ENCODE results near the gene CASP3. TPM values are rescaled to one million over a fixed set of nuclear protein-coding genes. Genes with fewer than 3 reads are reported as not detected.

The CASP3 gene
- 59.9 and 65.3 TPM in 2 replicates for total RNA-seq

DNA sequence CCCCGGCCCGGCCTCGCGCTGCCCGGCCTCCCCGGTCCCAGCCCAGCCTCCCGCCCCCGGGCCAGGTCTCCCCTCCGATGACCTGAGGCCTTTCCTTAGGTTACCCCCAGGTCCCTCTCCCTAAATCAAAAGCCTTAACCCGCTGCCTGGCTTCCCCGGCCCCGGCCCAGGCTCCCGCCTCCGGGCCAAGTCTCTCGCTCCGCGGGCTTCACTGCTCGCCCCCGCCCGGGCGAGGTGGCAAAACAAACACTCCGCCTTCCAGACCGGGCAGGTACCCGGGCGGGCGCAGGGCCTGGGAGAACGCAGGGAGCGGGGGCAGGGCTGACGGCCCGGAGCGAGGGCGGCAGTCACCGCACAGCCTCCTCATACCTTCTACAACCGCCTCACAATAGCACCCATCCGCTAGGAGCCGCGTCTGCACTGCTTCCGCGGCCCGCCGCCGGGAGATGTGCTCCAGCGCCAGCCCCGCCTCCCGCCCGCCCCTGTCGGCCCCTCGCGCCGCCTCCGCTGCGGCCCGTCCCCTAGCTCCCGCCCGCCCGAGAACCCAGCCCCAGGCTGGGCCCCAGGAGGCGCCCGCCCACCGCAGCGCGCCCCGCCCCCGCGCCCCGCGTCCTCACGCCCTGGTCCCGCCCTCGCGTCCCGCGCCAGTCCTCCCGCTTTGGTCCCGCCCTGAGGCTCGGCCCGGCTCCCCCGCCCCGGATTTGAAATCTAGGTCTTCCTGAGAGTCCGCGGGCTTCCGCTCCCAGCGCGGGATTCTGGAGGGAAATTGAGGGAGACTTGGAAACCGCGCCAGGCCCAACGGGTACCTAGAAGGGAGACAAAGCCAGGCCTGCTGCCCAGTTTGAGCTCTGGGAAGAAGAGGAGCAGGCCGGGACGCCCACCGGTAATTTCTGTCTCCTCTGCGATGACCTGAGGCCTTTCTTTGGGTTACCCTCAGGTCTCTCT is at the start of gene CASP3, which contains the start of gene PRIMPOL:
Gene CASP3, minus strand, starts transcription at position 422 of the 945 bp plus-strand sequence. CDS start 10,994 bp downstream, outside the sequence.
Gene PRIMPOL, plus strand, starts transcription at position 713 of the 945 bp plus-strand sequence. CDS start 7,403 bp downstream, outside the sequence.
- DNase-seq, result peak; percentile 96

DNA sequence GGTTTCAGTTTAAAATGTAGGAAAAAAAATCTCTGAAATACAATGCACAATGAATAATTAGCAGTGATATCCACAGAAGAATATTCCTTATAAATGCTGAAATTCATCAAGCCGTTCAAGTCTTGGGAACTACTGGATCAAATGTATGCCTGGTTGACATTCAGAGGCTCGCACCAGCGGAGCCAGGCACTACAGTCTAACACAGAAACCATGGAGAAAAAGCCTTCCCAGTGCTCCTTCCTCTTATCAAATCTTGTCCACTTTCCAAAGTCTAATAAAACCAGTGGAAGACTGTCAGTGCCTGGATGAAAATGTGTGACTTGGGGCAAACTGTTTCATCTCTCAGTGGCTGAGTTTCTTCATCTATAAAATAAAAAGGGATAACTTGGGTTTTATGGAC is 48.7 kb upstream of the CASP3 start:
- no peak for DNase-seq

DNA sequence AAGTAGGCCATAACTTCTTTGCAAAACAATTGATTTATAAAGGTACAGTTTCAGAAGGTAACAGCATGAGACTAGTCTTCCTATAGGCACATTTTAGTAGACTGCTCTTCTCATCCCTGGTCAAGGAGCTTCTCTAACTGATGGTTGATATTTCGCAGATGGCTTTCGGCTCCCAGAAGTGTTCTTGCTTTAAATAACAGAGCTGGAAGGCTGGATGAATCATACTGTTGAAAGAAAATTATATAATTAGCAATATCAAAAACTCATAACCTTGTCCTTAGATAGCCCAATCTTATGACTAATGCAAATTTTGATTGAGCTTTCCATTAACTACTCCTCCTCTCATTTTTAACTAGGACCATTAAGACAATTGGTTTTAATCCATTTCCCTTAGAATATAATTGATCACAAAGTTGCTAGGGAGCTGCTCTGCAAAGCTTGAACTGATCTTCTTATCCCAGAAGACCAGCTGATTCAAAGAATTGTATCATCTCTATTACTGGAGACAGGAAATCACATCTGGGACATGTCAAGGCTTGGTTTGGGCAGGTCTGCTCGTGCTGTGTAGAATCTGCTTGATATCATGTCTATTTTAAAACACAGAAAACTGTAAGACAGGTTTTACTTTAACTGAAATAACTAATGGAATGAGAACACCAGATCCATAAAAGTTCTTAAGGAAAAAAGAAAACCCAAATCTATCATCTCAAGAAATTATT is 46.1 kb upstream of the CASP3 start:
- DNase-seq, result no peak

DNA sequence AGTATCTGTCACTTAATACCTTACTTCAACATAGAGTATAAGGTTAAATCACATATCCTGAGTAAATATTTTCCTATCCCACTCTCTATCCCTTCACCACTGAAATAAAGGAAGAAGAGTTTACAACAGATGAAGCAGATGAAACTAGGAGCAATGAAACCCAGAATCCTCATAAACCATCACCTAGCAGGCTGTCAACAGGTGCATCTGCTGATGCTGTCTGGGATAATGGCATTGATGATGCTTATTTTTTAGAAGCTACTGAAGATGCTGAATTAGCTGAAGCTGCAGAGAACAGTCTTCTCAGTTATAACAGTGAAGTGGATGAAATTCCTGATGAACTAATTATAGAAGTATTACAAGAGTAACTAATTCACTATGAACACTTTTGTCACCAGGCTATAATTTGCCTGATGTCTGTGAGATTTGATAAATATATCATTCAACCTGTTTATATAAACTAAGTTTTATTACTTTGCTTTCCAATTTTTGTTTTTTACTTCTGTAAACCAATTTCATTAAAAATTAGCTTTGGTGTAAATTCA is 45.2 kb upstream of the CASP3 start:
- no peak for DNase-seq

DNA sequence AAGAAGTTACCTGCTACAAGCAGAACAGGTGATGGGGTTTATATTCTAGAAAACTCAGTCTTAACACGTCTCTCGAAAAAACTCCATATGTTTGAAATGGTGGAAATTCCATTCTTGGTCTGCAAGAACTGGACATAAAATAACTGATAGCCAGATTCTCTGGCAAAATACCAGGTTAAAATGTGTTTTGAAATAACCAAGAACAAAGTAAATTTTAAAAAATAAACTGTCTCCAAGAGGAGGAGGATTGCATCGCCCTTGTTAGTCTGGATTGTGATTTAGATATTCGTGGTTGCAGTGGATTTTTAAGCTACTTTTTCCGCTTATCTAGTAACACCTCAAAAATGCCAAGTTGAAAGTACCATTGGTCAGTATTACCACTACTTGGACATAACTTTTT is 43.8 kb upstream of the CASP3 start:
- DNase-seq, result no peak

DNA sequence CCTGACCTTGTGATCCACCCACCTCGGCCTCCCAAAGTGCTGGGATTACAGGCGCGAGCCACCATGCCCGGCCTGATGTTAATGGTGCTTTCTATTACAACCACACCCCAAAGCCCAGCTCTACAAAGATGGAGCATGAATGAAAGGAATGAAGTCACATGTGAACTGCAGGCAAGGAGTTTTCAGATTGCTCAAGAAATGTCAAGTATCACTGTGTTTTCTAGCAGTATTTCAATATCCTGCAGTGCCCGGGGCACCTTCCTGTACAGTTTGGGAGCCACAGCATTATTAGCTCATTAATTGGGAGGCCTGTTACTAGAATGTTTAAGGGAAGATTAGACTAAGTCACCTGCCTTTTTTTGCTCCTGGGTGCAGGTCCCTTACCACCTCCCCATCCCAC is 40.4 kb upstream of the CASP3 start:
- no peak for DNase-seq

DNA sequence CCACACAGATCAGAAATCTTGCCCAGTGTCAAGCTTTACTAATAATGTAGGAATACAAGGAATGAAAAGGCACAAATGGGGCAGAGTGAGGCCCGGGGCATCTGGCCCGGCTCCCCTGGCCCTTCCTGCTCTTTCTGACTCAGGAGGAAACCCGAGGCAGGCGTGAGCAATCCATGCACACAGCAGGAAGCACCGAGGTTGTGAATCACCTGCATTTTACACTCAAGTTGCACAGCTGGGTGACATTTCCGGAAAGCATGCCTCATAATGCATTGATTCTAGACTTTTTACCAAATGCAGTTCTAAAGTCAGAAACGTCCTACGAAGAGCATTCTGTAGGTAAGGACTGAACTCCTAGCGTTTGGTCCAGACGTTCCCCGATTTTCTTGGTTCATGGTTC is 39.2 kb upstream of the CASP3 start:
- DNase-seq, result peak; percentile 96

DNA sequence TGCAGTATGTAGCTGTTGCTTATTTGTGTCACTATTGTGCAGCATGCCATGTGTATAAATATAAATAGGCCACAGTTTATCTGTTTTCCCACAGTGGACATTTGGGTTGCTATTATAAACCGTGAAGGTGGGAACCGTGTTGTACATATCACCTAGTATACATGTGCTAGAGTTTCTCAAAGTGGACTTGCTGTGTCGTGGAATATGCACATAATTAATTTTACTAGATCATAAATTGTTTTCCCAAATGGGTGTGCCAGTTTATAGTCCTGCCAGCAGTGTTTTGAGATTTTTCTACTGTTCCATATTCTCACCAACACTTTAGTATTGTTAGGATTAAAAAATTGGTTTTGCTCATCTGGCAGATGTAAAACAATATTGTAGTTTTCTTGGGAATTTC is 38.8 kb upstream of the CASP3 start:
- no peak for DNase-seq

DNA sequence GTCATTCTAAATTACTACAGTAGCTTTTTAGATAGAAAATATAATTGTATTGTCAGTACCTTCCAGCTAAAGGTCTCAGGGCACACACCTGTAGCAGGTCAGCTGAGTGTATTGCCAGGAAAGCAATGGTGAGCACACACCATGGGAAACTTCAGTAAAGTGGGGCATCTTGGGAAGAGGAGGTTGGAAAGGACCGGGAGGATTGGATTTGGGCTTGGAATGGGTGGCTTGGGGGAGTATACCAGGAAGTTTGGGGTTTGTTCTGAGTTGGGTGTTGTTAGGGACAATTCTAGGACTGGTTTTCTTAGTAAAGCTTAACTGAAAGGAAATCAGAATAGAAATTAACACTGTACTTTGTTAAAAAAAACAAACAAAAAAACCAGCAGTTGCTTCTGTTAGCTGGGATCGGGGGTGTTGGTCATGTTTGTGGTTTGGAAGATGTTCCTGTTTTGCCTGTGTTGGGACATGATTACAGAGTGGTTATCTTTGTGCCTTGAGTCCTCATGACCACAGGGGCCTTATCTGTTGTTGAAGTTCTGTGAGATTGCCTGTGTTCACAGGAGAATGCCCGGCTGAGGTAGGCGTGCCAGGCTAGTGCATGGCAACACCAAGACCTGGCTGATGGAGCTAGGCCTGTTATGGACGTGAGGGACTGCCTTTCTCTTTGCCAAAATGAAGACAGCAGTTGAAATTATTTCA is 35.4 kb upstream of the CASP3 start:
- DNase-seq, result no peak

DNA sequence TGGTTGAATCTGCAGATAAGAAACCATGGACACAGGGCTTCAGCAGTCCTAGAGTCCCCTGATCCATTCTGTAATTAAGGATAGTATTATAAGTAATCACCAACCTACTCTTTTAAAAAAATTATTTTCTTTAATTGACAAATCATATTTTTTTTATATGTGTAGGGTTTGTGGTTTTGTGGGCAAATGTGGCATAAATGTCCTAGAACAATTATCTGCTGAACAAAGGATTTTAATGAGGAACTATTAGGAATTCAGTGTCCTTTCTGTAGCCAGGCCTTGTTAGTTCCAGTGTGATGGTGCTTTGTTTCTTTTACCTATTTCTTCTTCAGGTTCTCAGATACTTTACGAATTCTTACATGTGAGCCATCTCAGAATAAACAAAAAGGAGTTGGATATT is 32.7 kb upstream of the CASP3 start:
- DNase-seq, result no peak

DNA sequence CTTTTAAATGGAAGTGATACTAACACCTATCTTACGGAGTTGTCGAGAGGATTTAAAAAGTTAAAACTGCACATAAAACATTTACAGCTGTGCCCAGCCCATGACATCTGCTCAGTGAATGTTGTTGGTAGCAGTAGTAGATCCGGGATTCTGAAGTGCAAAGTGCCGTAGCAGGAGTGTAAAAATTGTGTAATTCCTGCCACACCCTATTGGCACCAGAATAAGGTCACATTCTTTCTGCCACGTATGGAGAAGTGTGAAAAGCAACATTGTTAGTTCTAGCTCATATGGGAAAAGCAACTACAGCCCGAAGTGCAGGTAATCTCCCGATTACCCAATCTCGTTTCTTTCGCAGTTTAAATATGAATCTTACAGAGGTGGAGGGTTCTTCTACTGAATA is 31.5 kb upstream of the CASP3 start:
- no peak for DNase-seq

DNA sequence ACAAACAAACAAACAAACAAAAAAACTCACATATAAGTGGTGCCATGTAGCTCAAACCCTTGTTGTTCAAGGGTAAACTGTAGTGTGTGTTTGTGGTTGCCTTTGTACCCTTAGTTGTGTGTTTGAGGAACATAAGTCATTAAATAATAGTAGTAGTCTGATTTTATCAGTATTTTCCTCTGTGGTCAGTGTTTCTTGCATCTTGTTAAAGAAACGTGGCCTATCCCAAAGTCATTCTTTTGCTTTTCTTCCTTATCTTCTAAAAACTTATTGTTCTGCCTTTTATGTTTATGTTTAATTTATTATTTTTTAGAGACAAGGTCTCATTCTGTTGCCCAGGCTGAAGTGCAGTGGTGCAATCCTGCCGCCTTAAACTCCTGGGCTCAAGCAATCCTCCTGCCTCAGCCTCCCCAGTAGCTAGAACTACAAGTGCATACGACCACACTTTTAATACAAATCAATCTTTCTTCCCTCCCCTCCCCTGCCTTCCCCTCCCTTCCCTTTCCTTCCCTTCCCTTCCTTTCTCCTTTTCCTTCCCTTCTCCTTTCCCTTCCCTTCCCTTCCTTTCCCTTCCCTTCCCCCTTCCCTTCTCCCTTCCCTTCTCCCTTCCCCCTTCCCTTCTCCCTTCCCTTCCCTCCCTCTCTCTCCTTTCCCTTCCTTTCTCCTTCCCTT is 26.7 kb upstream of the CASP3 start:
- DNase-seq, result no peak

DNA sequence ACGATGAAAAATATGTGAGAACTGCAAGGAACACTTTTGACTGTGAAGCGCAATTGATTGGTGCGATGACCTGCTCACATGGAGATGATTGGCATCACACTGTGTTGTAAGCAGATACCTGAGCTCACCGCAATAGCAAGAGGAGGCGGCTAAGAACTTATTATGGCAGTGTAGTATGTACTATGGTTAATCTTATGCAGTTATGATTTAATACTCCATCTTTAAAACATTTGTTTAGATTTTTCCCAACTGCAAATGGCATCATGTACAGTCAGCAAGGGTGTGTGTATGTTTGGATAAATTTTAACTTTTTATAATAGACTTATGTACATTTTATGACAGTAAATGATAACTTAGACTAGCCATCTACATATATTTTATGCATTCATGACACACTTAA is 25.8 kb upstream of the CASP3 start:
- DNase-seq, result no peak

DNA sequence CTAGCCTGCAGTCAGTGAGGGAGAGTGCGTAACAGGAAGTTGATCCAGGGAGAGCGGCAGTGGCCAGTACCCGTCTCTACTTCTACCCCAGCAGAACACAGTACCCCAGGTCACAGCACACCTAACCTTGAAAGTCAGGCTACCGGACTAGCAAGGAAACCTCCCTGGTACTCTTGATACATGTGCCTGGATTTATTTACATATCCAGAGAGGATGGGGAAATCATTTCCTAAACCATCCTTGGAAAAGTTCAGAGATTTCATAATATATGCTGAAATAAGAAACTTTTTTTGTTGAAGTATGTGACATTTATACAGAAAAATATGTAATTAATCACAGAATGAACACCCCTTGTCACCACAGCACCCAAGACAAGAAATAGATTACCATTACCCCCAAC is 24.8 kb upstream of the CASP3 start:
- DNase-seq, result no peak

DNA sequence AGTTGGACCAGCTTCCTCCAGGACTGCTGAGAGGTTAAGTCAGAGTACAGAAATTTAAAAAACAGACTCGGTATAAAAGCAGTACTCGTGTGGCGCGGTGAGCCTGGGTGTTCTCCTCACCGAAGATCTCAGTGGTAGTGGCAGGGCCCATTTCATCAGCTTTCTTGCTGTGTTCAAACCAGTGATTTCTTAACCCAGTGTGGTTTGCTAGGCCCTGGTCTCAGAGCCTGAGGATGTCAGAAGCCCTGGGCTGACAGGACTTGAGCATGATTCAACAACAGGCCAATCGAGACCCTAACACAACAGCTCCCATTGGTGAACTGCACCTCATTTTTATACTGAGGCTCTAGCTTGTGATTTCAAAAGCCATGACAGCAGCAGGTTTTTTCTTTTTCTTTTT is 23.5 kb upstream of the CASP3 start:
- no peak for DNase-seq

DNA sequence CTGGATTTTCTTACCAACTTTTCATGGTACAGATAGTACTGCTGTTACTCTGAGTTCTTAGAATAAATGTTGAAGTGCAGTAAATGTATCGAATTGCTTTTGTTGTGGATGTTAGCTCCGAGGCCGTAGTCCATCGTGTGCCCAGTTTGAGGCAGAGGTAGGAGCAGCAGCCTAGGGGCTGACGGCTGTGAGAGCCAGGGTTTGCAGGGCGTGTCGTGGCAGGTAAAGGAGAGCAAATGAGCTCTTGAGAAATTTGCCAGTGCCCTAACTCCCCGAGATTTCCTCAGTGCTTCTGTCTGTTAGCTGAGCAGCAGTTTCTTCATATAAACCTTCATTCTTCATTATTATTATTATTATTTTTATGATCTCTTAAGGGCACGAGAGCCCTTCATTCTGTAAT is 21.9 kb upstream of the CASP3 start:
- DNase-seq, result no peak

DNA sequence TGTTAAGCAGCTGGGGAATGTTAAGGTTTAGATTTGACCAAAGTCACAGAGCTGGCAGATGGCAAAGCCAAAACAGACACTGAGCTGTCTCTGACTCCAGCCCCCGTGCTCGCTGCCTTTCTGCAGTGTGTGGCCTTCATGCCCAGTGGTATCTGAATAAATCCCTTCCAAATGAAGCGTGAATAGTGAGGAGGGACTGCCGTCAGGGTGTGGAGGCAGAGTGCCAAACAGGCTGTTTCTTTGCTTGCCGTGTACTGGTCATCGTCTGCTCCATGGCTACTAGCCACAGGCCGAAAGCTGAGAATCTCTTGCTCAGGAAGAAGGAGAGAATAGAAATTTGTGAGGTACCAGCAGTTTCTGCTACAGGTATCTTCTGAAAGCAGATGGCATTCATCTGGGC is 20.0 kb upstream of the CASP3 start:
- DNase-seq, result no peak

DNA sequence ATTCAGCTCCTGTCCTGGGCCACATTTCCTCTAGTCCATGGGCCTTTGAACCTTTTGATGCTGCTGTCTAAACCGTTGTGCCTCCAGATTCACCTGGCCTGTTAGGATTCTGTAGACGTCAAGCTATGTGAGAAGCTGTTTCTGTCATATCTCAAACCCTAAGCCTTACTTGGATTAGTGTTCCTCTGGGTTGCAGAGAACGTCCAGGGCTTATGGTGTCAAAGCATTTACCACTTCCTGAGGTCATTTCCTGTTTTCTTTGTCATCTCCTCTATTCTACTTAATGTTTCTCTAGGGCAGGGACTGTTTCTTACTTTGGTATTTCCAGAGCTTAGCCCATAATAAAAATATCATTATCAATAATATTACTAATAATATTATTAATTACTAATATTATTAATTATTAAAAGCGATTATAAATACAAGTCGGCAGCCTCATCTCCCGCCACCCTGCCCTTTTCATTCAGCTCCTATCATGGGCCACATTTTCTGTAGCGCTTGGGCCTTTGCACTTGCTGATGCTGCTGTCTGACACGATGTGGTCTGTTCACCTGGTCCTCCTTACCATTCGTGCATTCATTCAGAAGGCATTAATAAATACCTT is 19.4 kb upstream of the CASP3 start:
- peak; percentile 58 for DNase-seq

DNA sequence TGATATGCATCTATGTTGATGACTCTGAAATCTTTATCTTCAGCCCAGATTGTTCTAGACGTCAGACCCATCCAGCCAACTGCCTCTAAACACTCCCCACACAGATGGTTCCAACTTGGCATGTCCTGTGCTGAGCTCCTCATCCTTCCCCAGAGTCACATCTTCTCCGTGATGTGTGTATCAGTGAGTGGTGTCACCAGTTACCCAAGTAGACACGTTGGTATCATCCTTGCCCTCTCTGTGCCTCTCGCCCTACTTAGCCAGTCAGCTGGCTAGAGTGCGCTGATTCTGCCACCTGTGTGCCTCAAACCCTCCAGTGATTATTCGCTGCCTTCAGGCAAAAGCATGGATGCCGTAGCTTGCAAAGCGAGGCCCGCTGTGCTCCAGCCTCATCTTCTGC is 18.8 kb upstream of the CASP3 start:
- no peak for DNase-seq

DNA sequence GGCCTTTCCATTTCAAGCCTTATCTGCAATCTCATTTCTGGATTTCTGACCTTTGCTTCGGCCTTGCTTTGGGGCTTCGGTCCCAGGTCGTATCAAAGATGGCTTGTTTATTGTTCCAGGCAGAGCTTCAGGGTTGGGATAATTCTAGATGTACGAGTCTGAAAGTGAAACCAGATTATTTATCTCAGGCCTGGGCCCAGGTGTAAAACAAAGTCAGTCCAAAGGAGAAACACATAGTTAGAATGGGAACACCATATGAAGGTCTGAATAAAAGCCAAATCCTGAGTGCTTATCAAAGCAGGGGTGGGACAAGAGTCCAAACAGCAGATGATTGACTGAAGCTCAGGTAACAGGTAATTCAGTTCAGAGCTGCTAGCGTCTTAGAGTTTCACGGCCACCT is 17.4 kb upstream of the CASP3 start:
- no peak for DNase-seq

DNA sequence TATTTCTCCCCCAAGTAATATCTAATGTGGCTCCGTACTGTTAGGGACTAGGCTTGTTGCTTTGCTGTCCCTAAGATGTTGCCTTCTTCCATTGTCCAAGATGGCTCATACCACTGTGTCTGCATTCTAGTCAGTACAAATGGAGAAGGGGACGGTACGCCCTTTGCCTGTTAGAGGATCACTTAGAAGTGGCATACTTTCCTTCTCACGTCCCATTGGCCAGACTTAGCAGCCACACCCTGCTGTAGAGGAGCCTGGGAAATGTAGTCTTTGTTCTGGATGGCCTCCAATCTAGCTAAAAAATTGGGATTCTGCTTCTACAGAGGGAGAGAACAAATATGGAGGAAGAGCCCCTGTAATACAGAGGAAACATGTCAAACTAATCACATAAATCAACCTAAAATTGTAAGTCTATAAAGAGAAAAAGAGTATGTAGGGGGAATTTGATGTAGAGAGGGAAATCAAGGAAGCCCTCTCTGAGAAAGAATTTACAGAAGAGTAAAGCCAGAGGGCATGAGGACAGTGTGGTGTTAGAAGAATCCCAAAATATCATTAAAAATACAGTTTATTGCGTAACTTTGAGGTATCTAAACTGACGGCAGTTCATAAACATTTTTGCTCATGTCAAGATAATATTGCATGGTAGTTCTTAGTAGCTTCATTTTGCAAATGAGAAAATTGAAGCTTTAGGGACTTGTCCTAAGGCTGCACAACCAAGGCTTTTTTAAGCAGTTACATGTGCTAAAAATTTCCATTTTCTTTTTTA is 15.4 kb upstream of the CASP3 start:
- DNase-seq, result peak; percentile 23
